ENCODE results near the gene MYL10.

MYL10 gene

GRCh38 chr7:101617451-101618206 lies 11.5 kb downstream of the MYL10 start:
- TF ChIP-seq, protein P1, sequence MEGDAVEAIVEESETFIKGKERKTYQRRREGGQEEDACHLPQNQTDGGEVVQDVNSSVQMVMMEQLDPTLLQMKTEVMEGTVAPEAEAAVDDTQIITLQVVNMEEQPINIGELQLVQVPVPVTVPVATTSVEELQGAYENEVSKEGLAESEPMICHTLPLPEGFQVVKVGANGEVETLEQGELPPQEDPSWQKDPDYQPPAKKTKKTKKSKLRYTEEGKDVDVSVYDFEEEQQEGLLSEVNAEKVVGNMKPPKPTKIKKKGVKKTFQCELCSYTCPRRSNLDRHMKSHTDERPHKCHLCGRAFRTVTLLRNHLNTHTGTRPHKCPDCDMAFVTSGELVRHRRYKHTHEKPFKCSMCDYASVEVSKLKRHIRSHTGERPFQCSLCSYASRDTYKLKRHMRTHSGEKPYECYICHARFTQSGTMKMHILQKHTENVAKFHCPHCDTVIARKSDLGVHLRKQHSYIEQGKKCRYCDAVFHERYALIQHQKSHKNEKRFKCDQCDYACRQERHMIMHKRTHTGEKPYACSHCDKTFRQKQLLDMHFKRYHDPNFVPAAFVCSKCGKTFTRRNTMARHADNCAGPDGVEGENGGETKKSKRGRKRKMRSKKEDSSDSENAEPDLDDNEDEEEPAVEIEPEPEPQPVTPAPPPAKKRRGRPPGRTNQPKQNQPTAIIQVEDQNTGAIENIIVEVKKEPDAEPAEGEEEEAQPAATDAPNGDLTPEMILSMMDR (IDR thresholded peaks at IDR 0.05; ENCODE audit: low read depth, low read length) = no peak
- H3K4me3 ChIP-seq (ENCODE audit: low read depth, low read length) = no peak overlapping the region
- in situ Hi-C loops (cut with HindIII; ENCODE audit: low sequenced_read_pairs) = no loop called here
- DNase-seq (ENCODE audit: low read depth, low spot score) = no peak

- DNase-seq (ENCODE audit: low read depth, low spot score) = no peak
- in situ Hi-C loops (cut with HindIII; ENCODE audit: low sequenced_read_pairs) = no loop called here
- TF ChIP-seq, protein P1 (IDR thresholded peaks at IDR 0.05; ENCODE audit: low read depth, low read length) = no peak
- no peak overlapping the region for H3K4me3 ChIP-seq (ENCODE audit: low read depth, low read length)
Observed at GRCh38 chr7:101615446-101615845, 13.7 kb downstream of the MYL10 start.

DNA sequence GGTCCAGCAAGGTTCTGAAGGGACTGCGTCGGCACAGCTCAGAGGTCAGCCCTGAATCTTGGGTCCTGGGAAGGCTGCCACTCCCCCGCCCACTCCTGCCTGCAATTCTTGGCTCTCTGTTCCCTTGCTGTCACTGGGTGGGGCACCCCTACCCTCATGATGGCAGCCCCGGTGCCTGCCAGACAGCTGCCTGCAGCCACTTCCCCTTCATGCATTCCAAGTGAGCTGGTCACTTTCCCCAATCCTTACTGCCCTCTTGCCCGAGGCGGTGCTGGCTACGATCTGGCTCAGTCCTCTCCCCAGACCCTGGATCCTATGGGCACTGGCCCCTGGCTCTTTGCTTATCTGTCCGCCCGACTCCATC lies 14.2 kb downstream of the MYL10 start:
- no peak overlapping the region for H3K4me3 ChIP-seq (ENCODE audit: low read depth, low read length)
- TF ChIP-seq, protein P1 (IDR thresholded peaks at IDR 0.05; ENCODE audit: low read depth, low read length) = no peak
- in situ Hi-C loops (cut with HindIII; ENCODE audit: low sequenced_read_pairs) = no loop called here
- DNase-seq (ENCODE audit: low read depth, low spot score) = no peak

- H3K4me3 ChIP-seq (ENCODE audit: low read depth, low read length) = no peak overlapping the region
- TF ChIP-seq, protein P1 (IDR thresholded peaks at IDR 0.05; ENCODE audit: low read depth, low read length) = no peak
- no peak for DNase-seq (ENCODE audit: low read depth, low spot score)
- in situ Hi-C loops (cut with HindIII; ENCODE audit: low sequenced_read_pairs) = no loop called here
Observed at GRCh38 chr7:101614098-101614938, 14.8 kb downstream of the MYL10 start.

- TF ChIP-seq, protein P1 (IDR thresholded peaks at IDR 0.05; ENCODE audit: low read depth, low read length) = no peak
- H3K4me3 ChIP-seq (ENCODE audit: low read depth, low read length) = no peak overlapping the region
- in situ Hi-C loops (cut with HindIII; ENCODE audit: low sequenced_read_pairs) = no loop called here
- DNase-seq (ENCODE audit: low read depth, low spot score) = no peak
Observed at GRCh38 chr7:101612885-101613515, 16.1 kb downstream of the MYL10 start.

Measured in astrocyte of the spinal cord (primary cell).